ENCODE results near the gene C6orf47. TPM values are rescaled to one million over a fixed set of nuclear protein-coding genes. Genes with fewer than 3 reads are reported as not detected.

C6orf47 gene
- total and polyA plus RNA-seq, 2 of the 13 experiments (the other 11 are each of a cell fraction or from before 2014, with no cell fraction given), result 1.7 to 18.1 TPM

- no peak for TF ChIP-seq ZNF512B (CRISPR knock-in tag; IDR thresholded peaks at IDR 0.05; ENCODE audit: borderline replicate concordance)
- no peak for TF ChIP-seq STAG1 (CRISPR knock-in tag; IDR thresholded peaks at IDR 0.05)
- no peak for TF ChIP-seq ZFP82 (CRISPR knock-in tag; IDR thresholded peaks at IDR 0.05; ENCODE audit: borderline replicate concordance)
- peak; percentile 26 for TF ChIP-seq ZNF235 (CRISPR knock-in tag; IDR thresholded peaks at IDR 0.05; ENCODE audit: borderline replicate concordance)
- TF ChIP-seq NFE2L1 (CRISPR knock-in tag; IDR thresholded peaks at IDR 0.05; ENCODE audit: borderline replicate concordance), result no peak
- no peak for TF ChIP-seq ZBTB37 (CRISPR knock-in tag; IDR thresholded peaks at IDR 0.05)
- TF ChIP-seq SALL1 (CRISPR knock-in tag; IDR thresholded peaks at IDR 0.05), result peak; percentile 73
- TF ChIP-seq ZNF143 (CRISPR knock-in tag; IDR thresholded peaks at IDR 0.05), result 0 out of 2 replicates have a peak, but pooled peaks have one; percentile 42
- no peak for TF ChIP-seq KAT2B (IDR thresholded peaks at IDR 0.05; ENCODE audit: borderline replicate concordance, low read depth, low read length)
- peak; percentile 80 for TF ChIP-seq DR1 (CRISPR knock-in tag; IDR thresholded peaks at IDR 0.05)
- TF ChIP-seq MNT (IDR thresholded peaks at IDR 0.05), result peak; percentile 60
- no peak for TF ChIP-seq ZNF550 (CRISPR knock-in tag; IDR thresholded peaks at IDR 0.05; ENCODE audit: borderline replicate concordance)
- TF ChIP-seq IRX3 (CRISPR knock-in tag; IDR thresholded peaks at IDR 0.05; ENCODE audit: borderline replicate concordance, low read depth), result peak; percentile 92
- TF ChIP-seq ZSCAN5A (CRISPR knock-in tag; IDR thresholded peaks at IDR 0.05; ENCODE audit: borderline replicate concordance), result peak; percentile 85; the same call in 1 of the 2 replicates
- peak; percentile 33; the same call in 1 of the 2 replicates for TF ChIP-seq PRDM15 (CRISPR knock-in tag; IDR thresholded peaks at IDR 0.05)
Measured at GRCh38 chr6:31619805-31620585, 40.6 kb downstream of the C6orf47 start (continued).

All from HepG2 (cell line).